ENCODE results near the gene MAP3K7.
A peak's percentile ranks its signal among the peaks of the same experiment; 100 is the strongest.

Gene MAP3K7

GRCh38 chr6:90484385-90484784 is 102.5 kb downstream of the MAP3K7 start:
- in situ Hi-C loops (cut with HindIII; ENCODE audit: low sequenced_read_pairs): no loop called here
- DNase-seq (ENCODE audit: low read depth, low spot score): no peak
- no peak overlapping the region for H3K4me3 ChIP-seq (ENCODE audit: low read depth, low read length)
- TF ChIP-seq CTCF (IDR thresholded peaks at IDR 0.05; ENCODE audit: low read depth, low read length): no peak

- TF ChIP-seq CTCF (IDR thresholded peaks at IDR 0.05; ENCODE audit: low read depth, low read length): no peak
- no peak overlapping the region for H3K4me3 ChIP-seq (ENCODE audit: low read depth, low read length)
- in situ Hi-C loops (cut with HindIII; ENCODE audit: low sequenced_read_pairs): no loop called here
- no peak for DNase-seq (ENCODE audit: low read depth, low spot score)
Observed at GRCh38 chr6:90483956-90484355, 102.9 kb downstream of the MAP3K7 start.

DNA sequence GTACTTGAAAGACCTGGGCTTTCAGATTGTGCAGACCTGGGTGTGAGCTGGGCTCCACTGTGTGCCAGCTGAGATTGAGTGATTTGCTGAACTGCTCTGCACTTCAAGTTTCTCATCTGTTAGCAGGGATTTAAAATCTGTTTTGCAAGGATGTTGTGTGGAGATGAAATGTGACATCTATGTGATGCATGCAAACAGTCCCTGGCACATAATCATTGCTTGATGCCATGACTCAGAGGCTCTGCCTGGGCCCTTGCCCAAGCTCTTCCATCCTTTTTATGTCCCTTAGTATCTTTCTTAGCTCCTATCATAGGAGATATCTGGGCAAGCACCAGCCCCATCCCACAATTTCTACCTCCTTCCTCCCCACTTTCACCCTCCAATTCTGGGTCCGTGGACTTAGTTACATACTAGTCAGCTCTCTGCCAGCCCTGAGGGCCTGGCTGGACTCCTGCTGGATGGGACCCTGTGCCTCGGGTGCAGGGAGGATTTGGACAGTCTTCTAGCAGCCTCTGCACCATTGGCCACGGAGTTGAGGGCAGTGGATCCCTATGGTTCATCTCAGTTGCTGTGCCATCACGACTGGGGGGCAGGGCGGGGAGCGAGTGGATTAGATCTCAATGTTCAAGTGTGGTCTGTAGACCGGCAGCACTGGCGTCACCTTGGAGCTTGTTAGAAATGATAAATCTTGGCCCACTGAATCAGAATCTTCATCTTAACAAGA is 103.6 kb downstream of the MAP3K7 start:
- in situ Hi-C loops (cut with HindIII; ENCODE audit: low sequenced_read_pairs): no loop called here
- DNase-seq (ENCODE audit: low read depth, low spot score): no peak
- TF ChIP-seq CTCF (IDR thresholded peaks at IDR 0.05; ENCODE audit: low read depth, low read length): no peak
- no peak overlapping the region for H3K4me3 ChIP-seq (ENCODE audit: low read depth, low read length)

DNA sequence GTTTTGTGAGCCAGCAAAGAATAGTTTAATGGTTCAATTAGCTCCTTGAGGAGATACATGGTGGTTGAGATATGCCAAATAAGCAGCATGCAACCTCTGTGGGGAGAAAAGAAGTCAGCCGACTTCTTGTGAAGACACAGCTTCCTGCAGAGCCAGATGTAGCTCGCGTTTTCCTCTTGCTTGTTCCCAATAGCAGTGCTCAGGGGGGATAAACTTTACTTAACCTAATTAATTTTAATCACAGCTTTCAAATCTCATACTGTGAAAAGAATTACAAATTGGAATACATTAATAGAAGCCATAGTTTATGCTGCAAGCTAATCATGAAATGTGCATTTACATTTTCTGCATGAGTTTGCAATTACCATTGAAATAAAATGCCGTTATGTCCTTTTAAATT is 106.2 kb downstream of the MAP3K7 start:
- no peak for DNase-seq (ENCODE audit: low read depth, low spot score)
- no peak overlapping the region for H3K4me3 ChIP-seq (ENCODE audit: low read depth, low read length)
- in situ Hi-C loops (cut with HindIII; ENCODE audit: low sequenced_read_pairs): no loop called here
- TF ChIP-seq CTCF (IDR thresholded peaks at IDR 0.05; ENCODE audit: low read depth, low read length): no peak

- no peak for DNase-seq (ENCODE audit: low read depth, low spot score)
- H3K4me3 ChIP-seq (ENCODE audit: low read depth, low read length): no peak overlapping the region
- no peak for TF ChIP-seq CTCF (IDR thresholded peaks at IDR 0.05; ENCODE audit: low read depth, low read length)
- in situ Hi-C loops (cut with HindIII; ENCODE audit: low sequenced_read_pairs): no loop called here
Observed at GRCh38 chr6:90479603-90479926, 107.3 kb downstream of the MAP3K7 start.

DNA sequence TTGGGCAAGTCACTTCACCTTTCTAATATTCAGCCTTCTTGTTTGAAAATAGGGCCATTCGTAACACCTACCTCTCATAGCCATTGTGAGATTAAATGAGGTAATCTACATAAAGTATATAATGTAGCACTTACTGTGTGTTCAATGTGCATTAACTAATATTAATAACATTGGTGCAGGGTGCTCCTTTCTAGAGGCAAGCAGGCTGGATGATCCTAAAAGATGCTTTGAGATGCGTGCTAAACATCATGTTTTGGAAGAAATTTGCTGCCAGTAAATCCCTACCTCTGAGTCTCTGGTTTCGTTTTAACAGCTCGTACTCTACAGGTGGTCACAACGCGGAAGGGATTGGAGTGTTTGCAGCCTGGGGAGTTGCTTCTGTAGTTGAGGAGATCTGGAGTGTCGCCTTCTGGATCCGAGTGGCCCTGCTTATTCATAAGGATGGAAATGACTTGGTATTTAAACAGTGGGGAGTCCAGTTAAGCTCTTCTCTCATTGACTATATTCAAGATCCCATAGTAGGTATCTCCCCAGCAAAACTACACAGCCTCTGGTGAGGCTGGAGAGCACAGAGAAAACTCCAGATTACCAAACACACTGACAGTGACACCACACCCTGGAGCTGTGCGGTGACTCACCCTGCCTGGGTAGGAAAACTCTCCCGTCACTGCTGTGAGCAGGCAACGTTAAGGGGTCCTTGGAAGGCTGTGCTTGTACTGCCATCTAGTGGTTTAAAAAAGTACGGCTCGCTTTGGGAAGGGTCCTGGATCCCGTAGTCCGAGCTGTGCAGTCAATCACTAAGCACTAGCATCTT is 107.9 kb downstream of the MAP3K7 start:
- DNase-seq (ENCODE audit: low read depth, low spot score): peak; percentile 92
- in situ Hi-C loops (cut with HindIII; ENCODE audit: low sequenced_read_pairs): no loop called here
- H3K4me3 ChIP-seq (ENCODE audit: low read depth, low read length): no peak overlapping the region
- TF ChIP-seq CTCF (IDR thresholded peaks at IDR 0.05; ENCODE audit: low read depth, low read length): peak; percentile 79
